GM19438 (cell line): Measurements from ENCODE around the gene ADNP.

ENCODE experiments used
- ATAC-seq: cut with Tn5 transposase; IDR thresholded peaks from one replicate; pipeline ENCODE4 v1.9.1; 2021; ENCODE audit warnings: low read depth; ENCODE audit not compliant: unreplicated experiment

ADNP gene

DNA sequence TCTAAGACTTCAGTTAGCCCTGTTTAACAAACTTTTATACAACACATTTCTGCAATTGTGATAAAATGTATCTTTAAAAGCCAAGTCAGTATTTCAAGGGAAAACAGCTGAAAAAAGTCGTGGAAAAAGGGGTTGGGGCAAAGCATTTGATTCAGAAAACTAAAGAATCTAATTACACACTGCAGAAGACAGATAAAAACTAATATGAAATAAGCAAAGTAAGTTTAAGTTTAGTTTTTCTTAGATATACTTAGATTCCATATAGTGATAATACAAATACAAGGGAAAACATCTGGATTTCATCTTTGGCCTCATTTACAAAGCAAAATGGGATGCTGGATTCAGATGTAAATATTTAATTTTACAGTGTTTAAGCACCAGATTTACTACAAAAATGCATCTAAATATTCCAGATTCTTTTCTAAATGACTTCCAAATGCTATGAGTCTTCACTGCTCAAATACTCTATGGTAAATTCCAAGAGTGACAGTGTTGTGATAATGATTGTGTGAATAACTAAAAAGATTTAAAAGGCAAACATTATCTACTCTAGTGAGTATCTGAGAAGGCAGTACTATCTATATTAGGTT lies 1.5 kb upstream of the ADNP start:
- ATAC-seq, result no peak

- ATAC-seq, result no peak
Observed at GRCh38 chr20:50932016-50932485, 814 bp upstream of the ADNP start.

DNA sequence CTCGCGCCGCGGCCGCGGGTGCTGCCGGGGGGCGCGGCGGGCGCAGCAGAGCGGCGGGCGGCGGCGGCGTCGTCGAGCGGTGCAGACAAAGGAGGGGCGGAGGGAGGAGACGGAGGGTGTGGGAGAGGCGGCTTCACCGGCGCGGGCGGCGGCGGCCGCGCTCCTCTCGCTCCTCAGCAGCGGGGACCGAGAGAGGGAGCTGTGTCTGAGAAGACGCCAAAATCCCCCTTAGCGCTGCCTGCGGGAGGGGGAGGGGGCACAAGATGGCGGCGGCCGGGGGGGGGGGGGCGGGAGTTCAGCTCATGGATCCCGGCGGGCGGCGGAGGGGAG lies 296 bp downstream of the ADNP start:
- ATAC-seq, result peak; percentile 16

DNA sequence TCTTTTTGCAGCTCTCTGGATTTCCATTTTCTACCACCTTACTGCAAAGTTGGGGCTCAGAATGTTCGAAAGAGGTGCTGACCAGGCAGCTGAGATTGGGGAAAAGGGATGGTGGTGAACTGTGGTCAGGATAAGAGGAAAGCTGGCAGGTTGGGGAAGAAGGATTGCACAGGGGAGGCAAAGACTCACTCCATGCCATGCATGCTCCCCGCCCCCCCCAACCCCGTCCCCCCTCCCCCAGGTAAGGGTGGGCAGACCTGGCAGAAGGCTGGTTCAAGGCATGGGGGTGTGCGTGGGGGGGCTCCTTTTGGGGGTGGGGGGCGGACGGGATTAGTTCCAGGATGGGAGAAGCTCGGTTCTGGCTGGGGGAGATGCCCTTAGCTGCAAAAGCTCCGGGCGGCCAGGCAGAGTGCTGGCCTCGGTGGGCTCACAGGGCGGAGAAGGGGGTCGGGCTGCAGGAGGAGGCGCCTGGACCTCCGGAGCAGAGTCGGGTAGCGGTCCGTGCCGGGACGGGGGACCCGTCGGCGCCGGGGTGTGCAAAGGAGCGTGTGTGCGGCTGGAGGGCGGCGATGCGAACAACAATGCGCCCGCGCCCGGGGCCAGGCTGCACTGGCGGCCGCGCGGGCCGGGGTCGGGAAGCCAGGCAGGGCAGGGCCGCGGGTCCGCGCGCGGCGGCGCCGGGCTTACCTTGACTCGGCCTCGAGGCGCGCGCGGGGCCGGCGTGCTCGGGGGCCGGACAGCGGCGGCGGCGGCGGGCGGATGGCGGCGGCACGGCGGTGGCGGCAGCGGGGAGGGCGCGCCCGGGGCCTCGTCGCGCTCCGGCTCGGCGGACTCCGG lies 880 bp downstream of the ADNP start:
- peak; percentile 3 for ATAC-seq

DNA sequence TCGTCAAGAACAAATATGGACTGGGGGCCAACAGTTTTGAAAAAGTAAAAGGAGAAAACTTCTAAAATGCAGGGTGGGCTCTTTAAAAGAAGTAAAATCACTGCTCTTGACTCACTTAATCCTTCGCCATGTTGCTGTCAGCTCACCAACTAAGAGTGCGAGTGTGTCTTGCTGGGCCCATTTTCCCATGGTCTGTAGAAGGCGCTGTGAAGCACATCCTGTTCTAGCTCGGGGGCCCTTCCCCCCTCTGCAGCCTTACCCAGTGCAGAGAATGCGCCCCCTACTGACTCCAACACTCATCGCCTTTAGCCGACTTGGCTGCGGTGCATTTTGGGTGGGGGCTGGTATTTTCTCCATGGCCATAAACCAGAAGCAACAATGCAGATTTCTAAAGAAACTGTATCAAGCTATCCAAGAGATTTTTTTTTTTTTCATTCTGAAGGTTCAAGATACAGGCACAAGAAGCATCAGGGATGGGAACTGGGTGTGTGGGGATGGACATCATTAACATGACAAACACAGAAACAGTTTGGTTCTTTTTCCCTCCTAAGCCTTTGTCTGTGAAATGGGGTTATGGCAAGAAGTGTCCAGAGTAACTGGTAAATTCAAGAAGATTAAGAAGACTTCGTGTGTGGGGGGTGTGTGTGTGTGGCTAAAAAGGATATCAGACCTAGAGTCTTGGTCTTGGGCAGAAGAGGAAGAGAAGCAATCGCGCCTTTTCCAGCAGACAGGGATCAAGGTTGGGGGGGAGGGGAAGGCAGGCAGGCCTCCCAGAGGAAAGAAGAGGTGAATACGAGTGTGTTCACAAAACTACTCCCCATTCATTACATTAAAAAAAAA lies 1.7 kb downstream of the ADNP start:
- peak; percentile 57 for ATAC-seq

GRCh38 chr20:50928469-50928868 lies 2.8 kb downstream of the ADNP start:
- ATAC-seq, result no peak

- no peak for ATAC-seq
Observed at GRCh38 chr20:50926530-50926929, 4.7 kb downstream of the ADNP start.

DNA sequence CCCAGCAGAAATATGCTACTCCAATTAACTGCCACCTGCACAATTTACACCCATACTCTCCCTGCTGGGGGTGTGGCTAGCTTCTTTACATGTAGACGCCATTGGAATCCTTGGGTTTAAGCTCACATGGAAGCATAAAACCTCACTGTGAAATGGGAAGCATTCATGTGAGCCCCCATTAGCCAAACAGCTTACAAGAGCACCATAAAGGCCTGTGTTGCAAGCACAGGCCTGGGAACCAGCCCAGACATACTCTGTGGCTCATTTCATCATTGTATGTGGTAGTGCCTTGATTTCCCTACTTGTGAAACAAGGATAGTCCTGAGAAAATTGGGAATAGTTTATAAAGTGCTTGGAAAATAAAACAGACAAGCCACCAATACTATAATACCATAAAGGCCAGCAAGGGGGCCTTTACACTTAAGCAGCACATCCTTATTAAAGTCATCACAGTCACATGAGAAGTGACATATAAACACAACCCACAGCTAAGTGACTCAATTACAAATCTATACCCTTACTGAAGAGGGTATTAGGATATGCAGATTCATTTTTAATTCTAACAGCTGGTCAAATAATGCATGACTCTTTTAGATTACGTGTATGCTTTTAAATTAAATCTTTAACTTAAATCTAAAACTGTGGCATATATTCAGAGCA lies 6.8 kb downstream of the ADNP start:
- ATAC-seq, result no peak

GRCh38 chr20:50921803-50922501 lies 9.3 kb downstream of the ADNP start:
- no peak for ATAC-seq

GRCh38 chr20:50920997-50921396 lies 10.2 kb downstream of the ADNP start:
- ATAC-seq, result no peak

GRCh38 chr20:50919567-50919966 lies 11.7 kb downstream of the ADNP start:
- no peak for ATAC-seq

- ATAC-seq, result no peak
Observed at GRCh38 chr20:50918403-50918802, 12.8 kb downstream of the ADNP start.

- ATAC-seq, result no peak
Observed at GRCh38 chr20:50916934-50917333, 14.3 kb downstream of the ADNP start.

DNA sequence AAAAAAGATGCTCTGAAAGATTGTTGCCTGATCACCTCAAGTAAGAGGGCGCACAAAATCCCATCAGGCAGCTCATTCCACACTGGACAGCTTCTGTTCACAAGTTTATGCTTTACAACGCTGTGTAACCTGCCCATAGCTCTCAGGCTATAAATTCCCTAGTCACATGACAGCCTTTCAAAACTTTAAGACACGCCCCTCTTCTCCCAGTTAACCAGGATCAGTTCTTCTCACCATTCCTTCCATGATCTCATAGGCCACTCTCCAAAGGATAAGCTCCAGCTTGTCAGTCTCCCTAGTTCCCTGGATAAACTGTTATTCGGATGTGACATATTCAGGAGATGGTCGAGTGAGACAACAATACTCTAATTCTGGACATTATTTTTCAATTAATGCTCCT lies 15.0 kb downstream of the ADNP start:
- no peak for ATAC-seq

GRCh38 chr20:50915424-50915823 lies 15.8 kb downstream of the ADNP start:
- no peak for ATAC-seq

DNA sequence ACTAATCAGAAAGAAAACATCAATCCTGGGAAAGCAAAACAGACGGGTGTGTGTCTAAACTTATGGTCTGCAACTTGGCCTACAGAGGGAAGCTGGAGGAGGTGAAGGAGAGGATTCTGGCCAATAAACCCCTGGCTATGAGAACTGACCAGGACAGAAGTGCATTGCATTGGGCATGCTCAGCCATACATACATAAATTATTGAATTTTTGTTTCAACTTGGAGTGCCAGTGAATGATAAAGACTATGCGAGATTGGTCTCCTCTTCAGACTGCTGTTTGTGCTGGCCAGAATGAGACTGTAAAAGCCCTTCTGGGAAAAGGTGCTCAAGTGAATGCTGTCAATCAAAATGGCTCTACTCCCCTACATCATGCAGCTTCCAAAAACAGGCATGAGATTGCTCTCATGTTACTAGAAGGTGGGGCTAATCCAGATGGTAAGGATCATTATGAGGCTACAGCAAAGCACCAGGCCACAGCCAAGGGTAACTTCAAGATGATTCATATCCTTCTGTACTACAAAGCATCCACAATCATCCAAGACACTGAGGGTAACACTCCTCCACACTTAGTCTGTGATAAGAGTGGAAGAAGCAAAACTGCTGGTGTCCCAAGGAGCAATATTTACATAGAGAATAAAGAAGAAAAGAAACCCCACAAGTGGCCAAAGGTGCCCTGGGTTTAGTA lies 17.4 kb downstream of the ADNP start:
- no peak for ATAC-seq

GRCh38 chr20:50911716-50912115 lies 19.5 kb downstream of the ADNP start:
- no peak for ATAC-seq

DNA sequence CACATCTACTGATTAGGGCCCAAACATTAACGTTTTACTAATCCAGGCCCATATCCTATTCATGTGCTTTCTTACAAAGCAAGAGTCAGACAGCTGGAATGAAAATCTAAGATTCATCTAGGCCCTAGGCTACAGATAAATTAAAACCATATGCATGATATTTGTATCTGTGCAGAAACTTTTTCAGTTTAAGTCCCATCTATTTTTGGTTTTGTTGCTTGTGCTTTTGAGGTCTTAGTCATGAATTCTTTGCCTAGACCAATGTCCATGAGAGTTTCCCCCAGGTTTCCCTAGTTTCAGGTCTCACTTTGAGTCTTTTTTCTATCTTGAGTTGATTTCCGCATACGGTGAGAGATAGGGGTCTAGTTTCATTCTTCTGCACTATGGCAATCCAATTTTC lies 20.2 kb downstream of the ADNP start:
- no peak for ATAC-seq

DNA sequence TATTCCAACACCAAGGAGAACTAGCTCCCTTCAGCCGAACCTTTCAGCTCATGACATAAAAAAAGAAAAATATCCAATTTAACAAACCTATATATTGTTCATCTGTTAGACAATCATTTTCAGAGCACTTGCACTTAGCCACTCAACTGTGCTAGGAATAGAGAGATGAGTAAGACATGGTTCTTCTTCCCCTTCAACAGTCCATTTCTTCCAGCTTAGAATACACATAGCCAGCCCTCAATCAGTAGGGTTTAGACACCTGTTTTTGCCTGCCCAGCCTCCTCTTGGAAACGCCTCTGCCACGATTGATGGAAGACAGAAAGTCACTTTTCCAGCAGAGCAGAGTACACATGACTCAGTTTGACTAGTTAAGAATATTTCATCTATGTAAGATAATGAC lies 21.8 kb downstream of the ADNP start:
- no peak for ATAC-seq

DNA sequence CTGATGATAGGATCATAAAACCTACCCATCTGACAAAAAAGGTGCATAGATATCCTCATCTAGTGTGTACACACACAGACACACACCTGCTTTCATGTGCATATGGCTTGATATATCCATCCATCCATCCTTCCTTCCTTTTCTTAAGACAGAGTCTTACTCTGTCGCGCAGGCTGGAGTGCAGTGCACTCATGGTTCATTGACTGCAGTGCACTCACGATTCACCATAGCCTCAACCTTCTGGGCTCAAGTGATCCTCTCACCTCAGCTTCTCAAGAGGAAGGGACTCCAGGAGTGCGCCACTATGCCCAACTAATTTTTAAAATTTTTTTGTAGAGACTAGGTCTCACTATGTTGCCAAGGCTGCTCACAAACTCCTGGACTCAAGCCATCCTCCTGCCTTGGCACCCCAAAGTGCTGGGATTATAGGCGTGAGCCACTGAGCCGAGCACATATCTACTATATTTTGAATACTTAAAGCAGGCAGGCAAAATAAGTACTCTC lies 27.1 kb downstream of the ADNP start:
- no peak for ATAC-seq
